Glutamatergic neuron (in vitro differentiated cells): ENCODE results near the gene RDH5. TPM values are rescaled to one million over a fixed set of nuclear protein-coding genes. Genes with fewer than 3 reads are reported as not detected.
A peak's percentile ranks its signal among the peaks of the same experiment; 100 is the strongest.

Source experiments
- DNase-seq: peaks from one replicate; pipeline ENCODE4 v3.0.0; 2022
- H3K27ac Mint-ChIP-seq: one replicate; pipeline ENCODE4 v1.8.0; 2020; ENCODE audit warnings: mild to moderate bottlenecking, mixed read lengths, inconsistent platforms; ENCODE audit not compliant: unreplicated experiment
- H3K27me3 Mint-ChIP-seq: one replicate; pipeline ENCODE4 v1.8.0; 2020; ENCODE audit warnings: mild to moderate bottlenecking, moderate library complexity, mixed read lengths, inconsistent platforms; ENCODE audit not compliant: unreplicated experiment
- H3K36me3 Mint-ChIP-seq: one replicate; pipeline ENCODE4 v1.8.0; 2020; ENCODE audit warnings: mild to moderate bottlenecking, mixed read lengths, inconsistent platforms; ENCODE audit not compliant: unreplicated experiment
- H3K4me1 Mint-ChIP-seq: one replicate; pipeline ENCODE4 v1.8.0; 2020; ENCODE audit warnings: mild to moderate bottlenecking, low read depth, mixed read lengths, inconsistent platforms; ENCODE audit not compliant: unreplicated experiment
- H3K4me3 Mint-ChIP-seq: one replicate; pipeline ENCODE4 v1.8.0; 2020; ENCODE audit warnings: mild to moderate bottlenecking, mixed read lengths, inconsistent platforms; ENCODE audit not compliant: unreplicated experiment
- H3K9me3 Mint-ChIP-seq: one replicate; pipeline ENCODE4 v1.8.0; 2020; ENCODE audit warnings: mild to moderate bottlenecking, moderate library complexity, mixed read lengths, inconsistent platforms; ENCODE audit not compliant: unreplicated experiment
- CTCF ChIP-seq: fragments of 200-600 bp; sonication (generic); IDR thresholded peaks from one replicate; pipeline ENCODE4 v1.5.0; 2021; ENCODE audit not compliant: partially characterized antibody, unreplicated experiment
- total RNA-seq: library from RNA; stranded (reverse); fragmentation: NEBNext Ultra II Directional; extraction: Animal tissue kit (Norgen Biotek cat#: 25700); gene quantifications from one replicate; pipeline ENCODE4 v1.2.1, GENCODE V29; 2021; ENCODE audit not compliant: unreplicated experiment

The RDH5 gene
- total RNA-seq, 1 donor from 2014 or later: 6.6 TPM

DNA sequence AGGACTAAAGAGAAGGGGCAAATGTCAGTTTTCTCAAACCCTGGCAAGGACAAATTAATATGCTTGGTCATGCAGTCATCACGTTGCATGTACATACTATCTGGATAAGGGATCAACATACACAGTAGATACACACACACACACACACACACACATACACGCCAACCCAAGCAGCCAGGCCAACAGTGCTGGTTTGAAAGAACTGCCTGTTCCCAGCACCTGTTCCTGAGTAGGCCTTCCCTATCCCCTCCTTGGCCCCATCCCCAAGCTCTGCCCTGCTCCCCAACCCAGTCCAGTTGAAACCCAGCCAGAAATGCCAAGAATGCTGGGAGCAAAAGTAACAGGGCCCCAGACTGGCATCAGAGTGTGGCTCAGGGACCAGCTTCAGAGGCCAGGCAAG, 16.9 kb upstream of the RDH5 start:
- no peak for TF ChIP-seq CTCF
- Mint-ChIP-seq H3K36me3 (peaks cover 5% of the 10 kb centered on the region), H3K4me3 (no peak overlapping the region), H3K27me3 (peaks cover 6% of the 10 kb centered on the region), H3K27ac (no peak overlapping the region), H3K4me1 (peaks cover 19% of the 10 kb centered on the region), H3K9me3 (peaks cover 10% of the 10 kb centered on the region)
- DNase-seq: no peak

GRCh38 chr12:55703901-55704761, 16.1 kb upstream of the RDH5 start:
- no peak for DNase-seq
- TF ChIP-seq CTCF: no peak
- peaks cover 10% of the 10 kb centered on the region for H3K9me3 Mint-ChIP-seq
- H3K27ac Mint-ChIP-seq: no peak overlapping the region
- H3K4me1 Mint-ChIP-seq: peaks cover 19% of the 10 kb centered on the region
- H3K27me3 Mint-ChIP-seq: peaks cover 8% of the 10 kb centered on the region
- H3K36me3 Mint-ChIP-seq: peaks cover 5% of the 10 kb centered on the region
- H3K4me3 Mint-ChIP-seq: peak overlapping the region; percentile 96

- Mint-ChIP-seq H3K4me3 (peak overlapping the region; percentile 96), H3K9me3 (peaks cover 10% of the 10 kb centered on the region), H3K36me3 (peaks cover under 1% of the 10 kb centered on the region), H3K27ac (peak overlapping the region; percentile 84), H3K4me1 (peaks cover 19% of the 10 kb centered on the region), H3K27me3 (peaks cover 9% of the 10 kb centered on the region)
- DNase-seq: no peak
- TF ChIP-seq CTCF: no peak
Measured at GRCh38 chr12:55704824-55705718, 15.1 kb upstream of the RDH5 start.

DNA sequence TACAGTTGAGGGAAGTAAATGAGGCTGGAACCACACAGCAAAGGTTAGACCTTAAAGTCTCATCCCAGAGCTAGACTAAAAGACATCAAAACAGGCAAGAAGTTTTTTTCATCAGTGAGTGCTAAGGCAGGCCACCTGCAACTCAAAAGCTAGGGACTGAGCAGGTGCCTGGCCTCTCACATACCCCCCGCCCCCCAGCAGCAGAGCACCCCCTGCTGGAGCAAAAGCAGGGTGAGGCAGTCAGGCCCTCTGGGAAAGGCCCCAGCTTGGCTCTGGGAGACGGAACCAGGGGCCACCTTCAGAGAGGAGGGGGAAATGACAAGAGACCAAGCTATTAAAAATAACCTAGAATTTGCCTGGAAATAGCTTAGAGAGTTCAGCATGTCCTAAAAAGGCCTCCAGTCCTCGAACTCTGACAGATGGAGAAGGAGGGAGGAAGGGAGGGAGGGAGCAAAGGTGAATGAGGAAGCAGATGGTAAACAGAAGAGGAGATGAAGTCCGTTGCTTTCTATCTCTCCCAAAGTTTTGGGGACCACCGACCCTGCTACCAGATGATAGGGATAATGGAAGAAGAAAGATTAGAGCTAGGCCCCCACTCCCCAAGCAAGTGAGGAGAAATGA, 14.3 kb upstream of the RDH5 start:
- Mint-ChIP-seq H3K36me3 (no peaks in the 10 kb centered on the region), H3K9me3 (peaks cover 10% of the 10 kb centered on the region), H3K27ac (peak overlapping the region; percentile 87), H3K27me3 (peaks cover 9% of the 10 kb centered on the region), H3K4me1 (peaks cover 19% of the 10 kb centered on the region), H3K4me3 (peak overlapping the region; percentile 96)
- DNase-seq: no peak
- TF ChIP-seq CTCF: peak; percentile 68
